K562 (cell line): ENCODE measurements around the gene SVOP. TPM values are rescaled to one million over a fixed set of nuclear protein-coding genes. Genes with fewer than 3 reads are reported as not detected.

Source experiments
- ATAC-seq: fragments of 200-7000 bp; cut with Tn5 transposase; 3 replicates; pipeline ENCODE4 v1.9.1; 2020; ENCODE audit warnings: moderate library complexity
- BruUV-seq: library from RNA; stranded (reverse); fragments of 400-500 nt; replicated peaks from 2 replicates; lab custom pipeline; 2021; lab: Mats Ljungman, UMichigan
- CTCF ChIA-PET: fragments of 300-600 bp; formaldehyde crosslinking; extraction: SDS; loops from one replicate; lab custom pipeline; 2021; ENCODE audit warnings: low intra/inter-chr PET ratio; lab: Yijun Ruan, JAX
- POLR2A ChIA-PET: fragments of 300-600, 350-650 bp; sonication (Branson Sonifier 250); formaldehyde crosslinking; extraction: SDS; loops from one replicate; lab custom pipeline; 2021; ENCODE audit warnings: antibody characterized with exemption, inconsistent platforms; lab: Yijun Ruan, JAX
- DNase-seq, 4 experiments: peaks; one replicate each; pipeline versions ENCODE4 v3.0.0 to v3.0.0-alpha.2; 2011 to 2018; ENCODE audit warnings: low spot score in 3 of 4, mixed read lengths in 3 of 4; ENCODE audit errors: extremely low read depth in 1 of 4
- FAIRE-seq: peaks from 2 replicates; lab custom pipeline; 2011; peaks lifted over from hg19 to GRCh38; lab: Jason Lieb, UNC
- H2AFZ ChIP-seq: 2 replicates; pipeline ENCODE4 v1.6.0; 2011; ENCODE audit warnings: low read depth, low read length, control low read depth, inconsistent platforms
- H3K27ac ChIP-seq: fragments of 200-600 bp; 3 replicates; pipeline ENCODE4 v1.8.0; 2011; ENCODE audit warnings: low read depth, mild to moderate bottlenecking, control low read depth, inconsistent platforms, low read length, moderate library complexity, mixed read lengths; ENCODE audit errors: extremely low read depth
- H3K27me3 ChIP-seq, 2 experiments: fragments of 300-600 bp in 1 of 2; 2 replicates in 1 of 2; 3 replicates in 1 of 2; pipeline versions ENCODE4 v1.6.0 to v1.8.0; 2011; ENCODE audit warnings: inconsistent platforms in 2 of 2, low read length in 2 of 2, mild to moderate bottlenecking in 1 of 2, mixed read lengths in 1 of 2, moderate library complexity in 1 of 2; ENCODE audit not compliant: control insufficient read depth in 2 of 2, insufficient read depth in 2 of 2
- H3K36me3 ChIP-seq: fragments of 300-600 bp; 3 replicates; pipeline ENCODE4 v1.8.0; 2011; ENCODE audit warnings: mild to moderate bottlenecking, low read length, inconsistent platforms; ENCODE audit not compliant: control insufficient read depth, insufficient read depth
- H3K4me1 ChIP-seq, 2 experiments: fragments of 200-600 bp in 1 of 2; replicated peaks in 1 of 2; 2 replicates in 1 of 2; 3 replicates in 1 of 2; pipeline versions ENCODE4 v1.5.1 to v1.8.0; 2011; ENCODE audit warnings: inconsistent platforms in 2 of 2, low read length in 2 of 2, mild to moderate bottlenecking in 1 of 2, mixed read lengths in 1 of 2, moderate library complexity in 1 of 2; ENCODE audit not compliant: control insufficient read depth in 2 of 2, insufficient read depth in 2 of 2
- H3K4me2 ChIP-seq: 2 replicates; pipeline ENCODE4 v1.6.1; 2011; ENCODE audit warnings: low read length, control low read depth, inconsistent platforms, mixed read lengths; ENCODE audit not compliant: insufficient read depth
- H3K4me3 ChIP-seq: fragments of 200-600 bp; sonication (generic), shearing (Covaris generic); 2 replicates; pipeline ENCODE4 v1.5.1; 2016; ENCODE audit warnings: control low read depth, inconsistent platforms
- H3K79me2 ChIP-seq: fragments of 200-600 bp; 3 replicates; pipeline ENCODE4 v1.8.0; 2011; ENCODE audit warnings: low read length, inconsistent platforms; ENCODE audit not compliant: control insufficient read depth, insufficient read depth
- H3K9ac ChIP-seq, 2 experiments: 2 replicates each; pipeline versions ENCODE4 v1.6.0 to v1.6.1; 2011; ENCODE audit warnings: low read depth in 2 of 2, low read length in 2 of 2, control low read depth in 1 of 2, inconsistent platforms in 1 of 2, mild to moderate bottlenecking in 1 of 2, mixed read lengths in 1 of 2; ENCODE audit not compliant: insufficient read depth in 1 of 2
- H3K9me1 ChIP-seq: one replicate; pipeline ENCODE4 v1.6.0; 2011; ENCODE audit warnings: inconsistent platforms, mild to moderate bottlenecking, low read length, moderate library complexity; ENCODE audit not compliant: control insufficient read depth, insufficient read depth
- H3K9me3 ChIP-seq: replicated peaks from 2 replicates; pipeline ENCODE4 v1.5.1; 2011; ENCODE audit warnings: low read depth, low read length, inconsistent platforms; ENCODE audit not compliant: control insufficient read depth, insufficient read depth
- H4K20me1 ChIP-seq: replicated peaks from 2 replicates; pipeline ENCODE4 v1.6.1; 2011; ENCODE audit warnings: low read length, inconsistent platforms, mixed read lengths; ENCODE audit not compliant: control insufficient read depth, insufficient read depth
- BRF2 ChIP-seq: IDR thresholded peaks from 3 replicates; pipeline ENCODE4 v1.6.1; 2011; ENCODE audit warnings: borderline replicate concordance, mild to moderate bottlenecking; ENCODE audit not compliant: insufficient read length, insufficient read depth
- CBFA2T3 ChIP-seq: fragments of 450-650 bp; IDR thresholded peaks from 2 replicates; pipeline ENCODE4 v1.6.1; 2017
- ELF2 ChIP-seq: fragments of 250-450 bp; sonication (Bioruptor Pico); IDR thresholded peaks from 2 replicates; pipeline ENCODE4 v1.5.0; 2021; ENCODE audit warnings: mild to moderate bottlenecking
- GATAD2B ChIP-seq: fragments of 450-650 bp; IDR thresholded peaks from 2 replicates; pipeline ENCODE4 v1.6.1; 2017; ENCODE audit warnings: mild to moderate bottlenecking, borderline replicate concordance
- HES1 ChIP-seq: fragments of 450-650 bp; IDR thresholded peaks from 2 replicates; pipeline ENCODE4 v1.6.1; 2016; ENCODE audit warnings: low read depth, mild to moderate bottlenecking, moderate library complexity
- MXI1 ChIP-seq: IDR thresholded peaks from 2 replicates; pipeline ENCODE4 v1.6.1; 2011; ENCODE audit warnings: low read depth, mild to moderate bottlenecking, improper control_type of control experiment, low read length
- MYBL2 ChIP-seq, 2 experiments: fragments of 450-650 bp in 1 of 2; sonication (generic) in 1 of 2; formaldehyde crosslinking in 1 of 2; IDR thresholded peaks; 2 replicates each; pipeline versions ENCODE4 v1.6.1 to v1.8.1; 2017 to 2022; ENCODE audit warnings: borderline replicate concordance in 1 of 2, inconsistent platforms in 1 of 2, low read depth in 1 of 2, mild to moderate bottlenecking in 1 of 2, missing genetic modification reagents in 1 of 2, moderate library complexity in 1 of 2
- NFIC ChIP-seq: fragments of 450-650 bp; IDR thresholded peaks from 2 replicates; pipeline ENCODE4 v1.6.1; 2017; ENCODE audit warnings: mild to moderate bottlenecking, inconsistent platforms
- RBM14 ChIP-seq: fragments of 200-400 bp; formaldehyde crosslinking; IDR thresholded peaks from 2 replicates; pipeline ENCODE4 v1.6.1; 2018; ENCODE audit warnings: low read depth, mild to moderate bottlenecking, low read length, moderate library complexity, borderline replicate concordance; ENCODE audit not compliant: insufficient read depth
- RBM25 ChIP-seq: fragments of 200-400 bp; formaldehyde crosslinking; IDR thresholded peaks from 2 replicates; pipeline ENCODE4 v1.6.1; 2018; ENCODE audit warnings: low read length, low read depth, moderate library complexity; ENCODE audit not compliant: severe bottlenecking
- TAL1 ChIP-seq: fragments of 450-650 bp; IDR thresholded peaks from 2 replicates; pipeline ENCODE4 v1.6.1; 2016; ENCODE audit warnings: mild to moderate bottlenecking
- TCFL5 ChIP-seq: fragments of 250-450 bp; sonication (Bioruptor Pico); conservative IDR thresholded peaks from 2 replicates; pipeline ENCODE4 v1.6.1; 2021; ENCODE audit warnings: mild to moderate bottlenecking, moderate library complexity, matching md5 sums
- YY1 ChIP-seq, 3 experiments: IDR thresholded peaks; 2 replicates each; pipeline ENCODE4 v1.6.1; 2011; ENCODE audit warnings: low read length in 2 of 3, mild to moderate bottlenecking in 2 of 3, moderate library complexity in 2 of 3, borderline replicate concordance in 1 of 3, control low read depth in 1 of 3, low read depth in 1 of 3; ENCODE audit not compliant: insufficient read depth in 3 of 3, insufficient replicate concordance in 2 of 3, control insufficient read depth in 1 of 3, insufficient read length in 1 of 3; ENCODE audit errors: extremely low read depth in 1 of 3
- ZNF395 ChIP-seq: fragments of 200-800 bp; sonication (Bioruptor generic); IDR thresholded peaks from 2 replicates; pipeline ENCODE4 v1.6.1; 2017; ENCODE audit warnings: missing genetic modification characterization, missing compliant biosample characterization
- ZSCAN32 ChIP-seq: fragments of 450-650 bp; formaldehyde crosslinking; IDR thresholded peaks from 2 replicates; pipeline ENCODE4 v1.4.0; 2020; ENCODE audit warnings: mild to moderate bottlenecking, moderate library complexity
- WGBS: fragments of 100-300 bp; shearing (Covaris generic); methylation state at CpG from one replicate; pipeline ENCODE4 v1.1.6; 2016; ENCODE audit warnings: low coverage, mixed read lengths; ENCODE audit not compliant: insufficient coverage; ENCODE audit errors: missing lambda C conversion rate; 5-methylcytosine and 5-hydroxymethylcytosine counted together
- in situ Hi-C: fragments of 300-500 bp; cut with MboI; formaldehyde crosslinking; loops from 4 replicates; pipeline ENCODE4 v1.15.0; 2018; ENCODE audit warnings: inconsistent platforms, mixed read lengths
- intact Hi-C: fragments of 100-400 bp; cut with micrococcal nuclease; formaldehyde crosslinking; loops from 2 replicates; pipeline ENCODE4 v1.14.2; 2022
- polyA plus RNA-seq, 8 experiments: library from polyadenylated mRNA; depleted of rRNA in 4 of 8; stranded (reverse) in 5 of 8; unstranded in 3 of 8; fragments of >200 nt; fragmentation: Nextera tagmentation in 2 of 8; fragmentation: Illumina TruSeq in 1 of 8; extraction: Ambion mirVana in 2 of 8; extraction: Trizol in 1 of 8; gene quantifications; 2 replicates each; pipeline versions ENCODE4 v1.2.1 to v1.2.3, GENCODE V29; 2011 to 2014; ENCODE audit warnings: inconsistent platforms in 1 of 8, missing spikeins in 1 of 8
- total RNA-seq, 7 experiments: library from RNA; depleted of rRNA in 6 of 7; stranded (reverse); fragments of >200 nt in 6 of 7; fragmentation: Illumina TruSeq in 2 of 7; extraction: Trizol in 2 of 7; gene quantifications; 2 replicates each; pipeline versions ENCODE4 v1.2.1 to v1.2.3, GENCODE V29; 2011 to 2021; ENCODE audit warnings: low replicate concordance in 1 of 7

SVOP gene
- total and polyA plus RNA-seq, 9 of the 15 experiments (the other 6 are each of a cell fraction or from before 2014, with no cell fraction given) = 0.01 to 0.09 (median 0.06) TPM; not detected in 1

- Histone ChIP-seq H3K4me3 (no peak overlapping the region), H3K27me3 (peaks cover 0 to 12% of the 10 kb centered on the region in 2 experiments; a peak in 1 of 5 replicates), H3K9ac (no peak overlapping the region; a peak in 1 of 4 replicates), H4K20me1 (no peaks in the 10 kb centered on the region), H3K36me3 (no peaks in the 10 kb centered on the region), H3K4me1 (no peaks in the 10 kb centered on the region; a peak in 1 of 5 replicates), H3K79me2 (no peaks in the 10 kb centered on the region), H3K9me3 (no peaks in the 10 kb centered on the region), H3K4me2 (no peak overlapping the region), H3K9me1 (no peaks in the 10 kb centered on the region), H3K27ac (no peak overlapping the region), H2AFZ (no peak overlapping the region)
- DNase-seq (no peak), FAIRE-seq (no peak), ATAC-seq (no peak)
- in situ Hi-C loops = loop anchor here (5.0 kb wide), 1 partner anchor 283 kb away; no protein-coding TSS in a partner anchor
- BruUV-seq = no TSS peak
- CTCF ChIA-PET = interaction anchor here (0.7 kb wide), 1 partner anchor 385 kb away, joined by 5 read pairs; no protein-coding TSS in a partner anchor
- intact Hi-C loops = loop anchor here (2.0 to 5.0 kb wide), 4 partner anchors 65 to 388 kb away; partner anchors contain the start of genes ALKBH2, ISCU and SART3
- POLR2A ChIA-PET = interaction anchor here (0.7 kb wide), 1 partner anchor 768 kb away, joined by 3 read pairs; no protein-coding TSS in a partner anchor
- WGBS = 8% methylated on average over 1 of the region's 1 CpG
- TF ChIP-seq MXI1 = no peak
- no peak for TF ChIP-seq TCFL5 (CRISPR knock-in tag)
- TF ChIP-seq BRF2 = no peak
- TF ChIP-seq RBM25 = no peak
- no peak for TF ChIP-seq HES1
- TF ChIP-seq ELF2 (CRISPR knock-in tag) = no peak
- no peak for TF ChIP-seq RBM14
- TF ChIP-seq NFIC = no peak
- TF ChIP-seq ZSCAN32 (CRISPR knock-in tag) = no peak
- TF ChIP-seq GATAD2B = no peak
- no peak for TF ChIP-seq YY1 (IDR thresholded peaks at IDR 0.05; ENCODE audit: borderline replicate concordance in 1 of 3, control insufficient read depth in 1 of 3, extremely low read depth in 1 of 3, insufficient read depth in 3 of 3, insufficient read length in 1 of 3, insufficient replicate concordance in 2 of 3, low read depth in 1 of 3, low read length in 2 of 3)
- no peak for TF ChIP-seq ZNF395 (CRISPR knock-in tag)
- no peak for TF ChIP-seq CBFA2T3
- no peak for TF ChIP-seq MYBL2 (IDR thresholded peaks at IDR 0.05; ENCODE audit: low read depth)
- TF ChIP-seq MYBL2 (CRISPR knock-in tag; IDR thresholded peaks at IDR 0.05; ENCODE audit: borderline replicate concordance) = no peak
- TF ChIP-seq TAL1 = no peak
These were observed 70.9 kb downstream of the SVOP start for GRCh38 chr12:108949976-108950375.
